Dedifferentiated amniotic fluid mesenchymal stem cell (primary cell): ENCODE measurements around the gene TMEM183A.
"Not testable (repeated sequence)": the region's sequence is repeated elsewhere in the genome, so short reads cannot be mapped to it uniquely, and the experiment has no call there.

Experiments used
- DNase-seq: peaks from one replicate; pipeline ENCODE4 v3.0.0-alpha.2; 2016; ENCODE audit errors: extremely low spot score

The TMEM183A gene

GRCh38 chr1:202987255-202987654 is 19.9 kb upstream of the TMEM183A start:
- DNase-seq, result no peak

DNA sequence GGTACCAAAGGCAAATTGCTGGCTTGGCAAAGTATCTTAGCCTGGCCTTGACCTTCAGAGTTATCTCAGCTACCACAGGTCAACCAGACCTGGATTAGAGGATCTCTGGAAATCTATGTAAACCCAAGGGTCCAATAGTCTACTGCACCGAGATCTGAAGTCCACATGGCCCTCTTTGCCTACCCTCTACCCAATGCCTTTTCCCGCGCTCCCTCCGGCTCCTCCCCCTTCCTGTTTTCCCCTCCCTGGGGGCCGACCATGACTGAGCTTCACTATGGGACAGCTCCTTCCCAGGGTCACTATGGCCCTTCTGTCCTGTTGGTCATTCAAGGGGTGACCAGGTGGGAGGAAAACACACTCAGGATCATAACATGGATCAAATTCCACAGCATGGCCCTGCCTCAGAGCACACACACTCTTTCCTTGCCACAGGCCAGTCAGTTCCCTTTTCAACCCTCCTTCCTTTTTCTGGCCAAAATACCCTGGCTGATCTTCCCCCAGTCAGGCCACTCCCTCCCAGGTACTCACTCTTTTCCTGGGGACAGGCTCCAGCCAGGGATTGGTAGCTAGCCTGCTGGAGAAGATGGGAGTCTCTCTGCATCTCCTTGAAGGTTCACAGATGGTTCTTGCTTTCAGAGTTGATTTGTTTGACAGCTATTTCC is 19.1 kb upstream of the TMEM183A start:
- no peak for DNase-seq

DNA sequence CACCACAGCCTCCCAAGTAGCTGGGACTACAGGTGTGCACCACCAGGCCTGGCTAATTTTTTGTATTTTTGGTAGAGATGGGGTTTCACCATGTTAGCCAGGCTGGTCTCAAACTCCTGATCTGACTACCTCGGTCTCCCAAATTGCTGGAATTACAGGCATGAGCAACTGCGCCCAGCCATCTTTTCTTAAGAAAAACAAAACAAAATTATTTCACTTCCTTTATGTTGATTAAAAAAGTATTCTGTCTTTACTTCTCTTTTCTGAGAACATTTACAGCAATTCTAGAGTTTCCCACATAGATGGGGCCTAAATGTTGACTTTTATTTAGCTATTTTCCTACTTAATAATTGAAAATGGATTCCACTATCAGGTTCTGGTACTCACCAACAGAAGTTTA is 17.3 kb upstream of the TMEM183A start:
- DNase-seq, result no peak

GRCh38 chr1:202991112-202991511 is 16.1 kb upstream of the TMEM183A start:
- DNase-seq, result no peak

DNA sequence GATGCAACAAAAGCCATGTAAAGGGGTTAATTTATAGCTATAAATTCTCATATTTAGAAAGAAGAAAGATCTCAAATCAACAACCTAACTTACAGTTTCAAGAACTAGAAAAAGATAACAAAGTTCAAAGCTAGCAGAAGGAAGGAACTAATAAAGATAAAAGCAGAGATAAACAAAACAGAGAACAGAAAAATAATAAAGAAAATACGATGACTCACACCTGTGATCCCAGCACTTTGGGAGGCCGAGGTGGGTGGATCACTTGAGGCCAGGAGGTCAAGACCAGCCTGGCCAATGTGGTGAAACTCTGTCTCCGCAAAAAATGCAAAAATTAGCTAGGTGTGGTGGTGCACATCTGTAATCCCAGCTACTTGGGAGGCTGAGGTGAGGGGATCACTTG is 12.4 kb upstream of the TMEM183A start:
- DNase-seq, result no peak

- DNase-seq, result peak; percentile 66
Measured at GRCh38 chr1:202998836-202999750, 8.1 kb upstream of the TMEM183A start.

DNA sequence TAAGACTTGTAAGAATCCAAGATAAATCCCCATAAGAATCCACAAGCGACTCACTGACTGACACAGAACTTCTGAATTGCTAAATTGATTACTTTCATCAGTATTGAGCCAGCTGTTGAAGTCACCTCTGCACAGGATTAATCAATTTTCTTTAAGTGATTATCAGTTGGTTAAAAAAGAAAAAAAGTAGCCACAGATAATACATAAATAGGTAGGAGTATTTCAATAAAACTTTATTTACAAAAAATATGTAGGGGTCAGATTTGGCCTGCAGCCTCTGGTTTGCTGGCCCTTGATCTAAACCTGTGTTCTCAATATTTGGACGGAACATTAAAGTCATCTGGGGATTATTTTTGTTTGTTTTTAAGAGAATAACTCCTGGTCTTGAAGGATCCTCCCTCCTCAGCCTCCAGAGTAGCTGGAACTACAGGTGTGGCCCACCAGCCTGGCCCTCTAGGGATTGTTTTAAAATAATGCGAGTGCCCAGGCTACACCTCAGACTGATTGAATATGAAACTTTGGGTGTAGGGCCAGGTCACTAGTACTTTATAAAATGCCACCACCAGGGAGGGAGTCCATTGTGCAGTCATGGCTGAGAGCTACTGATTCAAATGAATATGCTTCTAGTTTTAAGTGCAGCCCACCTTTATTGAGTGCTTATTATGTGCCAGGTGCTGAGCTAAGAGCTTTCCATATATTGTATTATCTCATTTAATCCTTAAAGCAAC is 6.8 kb upstream of the TMEM183A start:
- DNase-seq, result no peak

DNA sequence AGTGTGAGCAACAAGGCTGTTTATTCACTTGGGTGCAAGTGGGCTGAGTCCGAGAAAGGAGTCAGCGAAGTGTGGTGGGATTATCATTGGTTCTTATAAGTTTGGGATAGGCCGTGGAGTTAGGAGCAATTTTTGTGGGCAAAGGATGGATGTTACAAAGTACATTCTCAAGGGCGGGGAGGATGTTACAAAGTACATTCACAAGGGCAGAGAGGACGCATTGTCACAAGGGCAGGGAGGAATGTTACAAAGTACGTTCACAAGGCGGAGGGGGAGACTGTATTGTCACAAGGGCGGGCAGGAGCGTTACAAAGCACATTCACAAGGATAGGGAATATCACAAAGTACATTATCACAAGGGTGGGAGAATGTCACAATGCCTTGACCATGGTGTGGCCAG is 5.2 kb upstream of the TMEM183A start:
- no peak for DNase-seq

DNA sequence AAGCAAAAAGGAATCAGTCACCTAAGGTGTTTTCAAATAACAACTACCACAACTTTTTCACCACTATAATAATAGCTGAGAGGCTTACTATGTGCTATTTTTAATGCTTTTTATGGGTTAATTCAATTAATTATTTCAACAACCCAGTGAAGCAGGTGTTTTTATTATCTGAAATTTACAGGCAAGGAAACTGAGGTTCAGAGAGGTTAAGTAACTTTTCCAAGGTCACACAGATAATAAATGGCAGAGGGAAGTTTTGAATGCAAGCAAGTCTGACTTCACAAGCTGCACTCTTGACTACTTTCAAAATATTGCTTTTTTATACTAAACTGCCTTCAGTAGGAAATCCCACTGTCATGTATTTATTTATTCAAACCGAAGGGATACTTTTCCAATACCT is 4.2 kb upstream of the TMEM183A start:
- no peak for DNase-seq

DNA sequence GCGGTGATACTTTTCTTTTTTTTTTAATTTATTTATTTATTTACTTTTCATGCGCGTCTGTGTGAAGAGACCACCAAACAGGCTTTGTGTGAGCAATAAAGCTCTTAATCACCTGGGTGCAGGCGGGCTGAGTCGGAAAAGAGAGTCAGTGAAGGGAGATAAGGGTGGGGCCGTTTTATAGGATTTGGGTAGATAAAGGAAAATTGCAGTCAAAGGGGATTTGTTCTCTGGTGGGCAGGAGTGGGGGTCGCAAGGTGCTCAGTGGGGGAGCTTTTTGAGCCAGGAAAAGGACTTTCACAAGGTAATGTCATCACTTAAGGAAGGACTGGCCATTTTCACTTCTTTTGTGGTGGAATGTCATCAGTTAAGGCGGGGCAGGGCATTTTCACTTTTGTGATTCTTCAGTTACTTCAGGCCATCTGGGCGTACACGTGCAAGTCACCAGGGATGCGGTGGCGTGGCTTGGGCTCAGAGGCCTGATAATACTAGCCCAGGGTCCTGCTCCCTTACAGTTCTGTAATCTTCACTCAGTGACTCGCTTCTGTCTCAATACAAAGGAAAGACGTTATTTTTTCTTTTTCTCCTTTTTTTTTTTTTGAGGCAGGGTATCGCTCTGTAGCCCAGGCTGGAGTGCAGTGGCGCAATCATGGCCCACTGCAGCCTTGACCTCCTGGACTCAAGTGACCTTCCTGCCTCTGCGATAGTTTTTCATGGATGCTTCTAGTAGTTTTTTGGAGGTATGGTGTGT is 1.6 kb upstream of the TMEM183A start:
- DNase-seq, result not testable (repeated sequence)

DNA sequence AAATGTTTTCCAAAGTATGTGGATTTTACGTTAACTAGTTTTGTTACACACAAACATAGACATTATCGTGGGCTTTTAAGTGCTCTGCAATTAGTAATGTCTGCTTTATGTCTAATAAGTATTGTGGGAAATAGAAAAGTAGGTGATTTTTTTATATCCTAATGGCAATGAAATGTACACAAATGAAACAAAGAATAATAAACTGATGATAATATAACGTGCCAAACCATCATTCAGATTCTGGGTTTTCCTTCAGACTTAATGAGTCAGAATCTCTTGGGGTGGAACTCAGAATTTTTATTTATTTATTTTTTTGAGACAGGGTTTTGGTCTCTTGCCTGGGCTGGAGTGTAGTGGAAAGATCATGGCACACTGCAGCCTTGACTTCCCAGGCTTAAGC is 2.0 kb downstream of the TMEM183A start:
- no peak for DNase-seq

GRCh38 chr1:203011582-203011981 is 4.4 kb downstream of the TMEM183A start:
- no peak for DNase-seq

GRCh38 chr1:203017061-203017460 is 9.9 kb downstream of the TMEM183A start:
- DNase-seq, result no peak

- DNase-seq, result no peak
Measured at GRCh38 chr1:203017692-203018091, 10.5 kb downstream of the TMEM183A start.

DNA sequence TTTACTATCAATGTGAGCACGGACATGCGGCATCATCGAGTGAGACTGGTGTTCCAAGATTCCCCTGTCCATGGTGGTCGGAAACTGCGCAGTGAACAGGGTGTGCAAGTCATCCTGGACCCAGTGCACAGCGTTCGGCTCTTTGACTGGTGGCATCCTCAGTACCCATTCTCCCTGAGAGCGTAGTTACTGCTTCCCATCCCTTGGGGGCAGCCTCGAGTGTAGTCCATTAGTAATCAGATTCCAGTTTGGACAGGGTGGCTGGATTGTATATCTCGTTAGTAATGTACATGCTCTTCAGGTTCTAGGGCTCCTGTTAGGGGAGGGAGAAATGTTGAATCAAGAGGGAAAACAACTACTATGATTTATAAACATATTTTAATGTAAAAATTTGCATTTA is 15.7 kb downstream of the TMEM183A start:
- DNase-seq, result not testable (repeated sequence)

GRCh38 chr1:203025686-203026030 is 18.5 kb downstream of the TMEM183A start:
- DNase-seq, result no peak

DNA sequence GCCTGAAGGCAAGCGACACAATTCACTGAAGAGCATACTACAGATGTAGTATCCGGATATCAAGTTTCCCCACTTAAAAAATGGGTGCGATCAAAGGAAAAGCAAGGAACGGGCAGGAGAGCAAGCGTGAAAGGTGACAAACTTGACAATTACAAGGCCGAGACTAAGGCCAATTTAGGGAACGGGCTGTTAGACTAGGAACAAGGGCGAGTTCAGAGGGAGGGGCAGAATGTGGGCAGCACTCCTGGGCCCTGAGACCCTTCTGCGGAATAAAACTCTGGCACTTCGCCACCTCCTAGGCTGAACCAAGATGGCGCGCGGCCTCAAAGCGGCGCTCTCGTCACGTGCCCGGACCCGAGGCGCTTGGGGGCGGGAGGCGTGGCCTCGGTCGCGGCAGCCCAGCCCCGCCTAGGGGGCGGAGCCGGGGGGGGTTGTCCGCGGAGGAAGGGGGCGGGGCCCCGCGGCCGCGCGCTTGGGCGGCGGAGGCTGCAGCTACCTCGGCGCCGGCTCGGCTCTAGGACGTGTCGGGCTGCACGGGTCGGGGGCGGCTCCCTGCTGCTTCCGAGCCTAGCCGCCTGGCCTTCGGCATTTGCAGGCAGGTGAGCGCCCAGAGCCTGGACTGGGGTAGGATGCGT is 19.0 kb downstream of the TMEM183A start, which contains the start of gene PPFIA4:
TSS of gene PPFIA4 (plus strand) at position 461 of the 635 bp plus-strand sequence. CDS start 12,518 bp downstream, outside the sequence.
- peak; percentile 67 for DNase-seq

DNA sequence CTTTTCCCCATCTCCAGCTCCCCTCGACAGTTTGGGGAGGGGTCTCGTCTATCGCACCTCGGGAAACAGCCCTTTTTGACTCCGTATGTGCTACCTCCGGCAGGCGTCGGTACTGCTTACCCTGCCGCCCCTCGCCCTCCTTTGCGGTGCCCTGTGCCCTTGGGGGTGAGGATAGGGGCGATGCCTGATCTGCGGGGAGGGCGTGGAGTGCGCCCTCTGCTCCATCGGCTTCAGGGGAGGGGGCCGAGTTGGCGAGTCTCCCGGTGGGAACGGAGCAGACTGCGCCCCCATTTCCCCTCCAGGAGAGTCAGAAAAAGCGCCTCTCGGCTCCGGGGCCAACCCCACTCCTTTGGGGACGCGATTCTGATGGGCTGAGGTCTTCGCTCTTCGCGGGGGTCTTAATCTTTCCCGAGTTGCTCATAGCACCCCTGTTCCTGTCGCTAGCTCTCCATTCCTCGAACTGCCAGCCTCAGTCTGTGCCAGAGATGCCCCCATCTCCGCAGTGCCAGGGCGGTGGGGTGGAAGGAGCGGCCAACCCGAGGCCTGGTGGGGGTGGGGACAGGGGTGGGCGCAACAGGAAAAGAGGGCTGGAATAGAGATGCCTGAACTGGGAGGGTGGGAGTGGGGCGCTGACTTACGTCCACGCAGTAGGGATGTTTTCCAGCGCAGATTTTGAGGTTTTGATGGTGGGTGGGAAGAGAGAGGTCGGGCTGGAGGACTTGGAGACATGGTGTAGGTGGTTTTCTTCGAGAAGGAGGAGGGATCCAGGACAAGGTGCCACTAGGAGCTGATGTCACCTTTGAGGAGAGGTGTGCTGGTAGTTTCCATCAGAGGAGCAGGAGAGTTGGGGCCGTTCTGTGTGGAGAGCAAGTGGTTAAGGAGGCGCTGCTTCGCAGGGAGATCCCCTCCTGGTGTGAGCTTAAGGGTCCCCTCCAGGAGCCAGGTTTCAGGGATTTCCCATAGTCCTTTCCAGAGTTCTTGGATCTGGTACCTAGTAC is 19.8 kb downstream of the TMEM183A start:
- no peak for DNase-seq

GRCh38 chr1:203028067-203028783 is 21.1 kb downstream of the TMEM183A start:
- DNase-seq, result no peak
